NOMO-1 treated with dmso at 0.1 percent for 144 hours (cell line): ENCODE measurements around the gene PIP5K1B.

ENCODE experiments used
- DNase-seq: peaks from one replicate; lab custom pipeline; 2025; ENCODE audit not compliant: unreplicated experiment; lab: John Stamatoyannopoulos, UW

The PIP5K1B gene

GRCh38 chr9:68805890-68806517, 101.0 kb downstream of the PIP5K1B start:
- no peak for DNase-seq

- no peak for DNase-seq
Observed at GRCh38 chr9:68808338-68808890, 103.4 kb downstream of the PIP5K1B start.

GRCh38 chr9:68817079-68817875, 112.2 kb downstream of the PIP5K1B start:
- no peak for DNase-seq

GRCh38 chr9:68819065-68819464, 114.0 kb downstream of the PIP5K1B start:
- DNase-seq = no peak

- DNase-seq = no peak
Observed at GRCh38 chr9:68821911-68822310, 116.9 kb downstream of the PIP5K1B start.

- DNase-seq = no peak
Observed at GRCh38 chr9:68822596-68823165, 117.6 kb downstream of the PIP5K1B start.

GRCh38 chr9:68825762-68826472, 120.9 kb downstream of the PIP5K1B start:
- DNase-seq = no peak

GRCh38 chr9:68827837-68828744, 123.1 kb downstream of the PIP5K1B start:
- DNase-seq = no peak

- DNase-seq = no peak
Observed at GRCh38 chr9:68832101-68832500, 127.1 kb downstream of the PIP5K1B start.

GRCh38 chr9:68832861-68833518, 128.0 kb downstream of the PIP5K1B start:
- no peak for DNase-seq

GRCh38 chr9:68834931-68835520, 130.0 kb downstream of the PIP5K1B start:
- DNase-seq = no peak

GRCh38 chr9:68836788-68837187, 131.7 kb downstream of the PIP5K1B start:
- no peak for DNase-seq

- no peak for DNase-seq
Observed at GRCh38 chr9:68838245-68838644, 133.2 kb downstream of the PIP5K1B start.

GRCh38 chr9:68841276-68842052, 136.4 kb downstream of the PIP5K1B start:
- no peak for DNase-seq

- no peak for DNase-seq
Observed at GRCh38 chr9:68842568-68842967, 137.5 kb downstream of the PIP5K1B start.

GRCh38 chr9:68843239-68843638, 138.2 kb downstream of the PIP5K1B start:
- DNase-seq = no peak

- DNase-seq = peak; percentile 23
Observed at GRCh38 chr9:68844157-68844556, 139.1 kb downstream of the PIP5K1B start.
